Activated CD8-positive, alpha-beta memory T cell treated with anti-CD3 and anti-CD28 coated beads for 36 hours (primary cell): ENCODE results near the gene KRTAP5-1. TPM values are rescaled to one million over a fixed set of nuclear protein-coding genes. Genes with fewer than 3 reads are reported as not detected.

Source experiments
- CTCF ChIA-PET: fragments of 350-600 bp; sonication (Branson Sonifier 250); formaldehyde crosslinking; loops from one replicate; lab custom pipeline; 2021; ENCODE audit warnings: antibody characterized with exemption; lab: Charles Lee
- POLR2A ChIA-PET: fragments of 350-600 bp; sonication (Branson Sonifier 250); formaldehyde crosslinking; loops from one replicate; lab custom pipeline; 2021; ENCODE audit warnings: antibody characterized with exemption; lab: Charles Lee
- total RNA-seq, 2 experiments: library from RNA; stranded (reverse); gene quantifications; one replicate each; pipeline ENCODE4 v1.2.3, GENCODE V29; 2021

Gene KRTAP5-1
- total RNA-seq, 2 experiments from 2014 or later: not detected

DNA sequence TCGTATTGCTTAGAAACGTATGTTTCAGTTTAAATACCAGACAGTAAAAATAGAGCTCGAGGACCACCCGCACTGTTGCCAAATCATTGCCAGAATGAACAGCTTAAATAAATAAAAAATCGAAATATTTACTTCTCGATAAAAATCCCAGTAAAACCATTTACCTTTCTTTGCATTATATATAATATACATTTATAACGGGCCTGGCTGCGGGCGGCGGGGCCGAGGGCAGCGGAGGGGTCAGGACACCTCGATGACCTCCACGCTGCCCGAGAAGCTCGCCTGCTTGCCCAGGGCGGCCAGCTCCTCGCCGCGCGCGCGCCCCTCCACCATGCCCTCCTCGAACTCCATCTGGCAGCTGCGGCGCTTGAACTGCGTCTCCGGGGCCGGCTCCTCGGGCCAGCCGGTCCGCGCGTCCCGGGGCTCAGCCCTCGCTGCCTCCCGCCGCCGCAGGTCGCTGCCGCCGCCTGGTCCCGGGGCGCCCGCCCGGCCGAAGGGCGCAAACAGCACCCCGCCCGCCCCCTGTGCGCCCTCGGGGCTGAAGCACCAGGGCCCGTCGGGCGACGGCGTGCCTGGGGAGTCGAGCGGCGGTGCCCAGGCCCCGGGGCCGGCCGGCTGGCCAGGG is 28.7 kb downstream of the KRTAP5-1 start:
- POLR2A ChIA-PET: no interaction called here
- CTCF ChIA-PET: interaction anchor here (1.5 kb wide), 1 partner anchor 18 kb away, joined by 3 read pairs; no protein-coding TSS in a partner anchor

DNA sequence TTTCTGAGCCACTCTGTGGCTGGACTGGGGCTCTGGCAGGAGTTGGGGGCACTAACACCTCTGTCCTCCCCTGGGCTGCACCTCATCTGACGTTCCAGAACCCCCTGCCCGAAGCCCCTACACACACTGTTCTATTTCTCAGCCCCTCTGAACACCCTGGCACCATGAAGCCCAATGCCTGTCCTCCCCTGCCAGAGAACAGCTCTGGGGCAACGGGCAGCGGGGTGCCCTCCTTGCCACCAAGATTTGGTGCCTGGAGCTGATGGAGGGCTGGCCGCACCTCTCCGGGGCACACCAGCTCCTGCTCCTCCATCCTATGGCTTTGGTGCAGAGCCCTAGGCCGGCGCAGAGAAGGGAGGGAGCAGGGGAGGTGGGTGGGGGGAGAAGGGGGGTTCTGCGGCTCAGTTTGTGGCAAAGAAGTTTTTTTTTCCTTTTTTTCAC is 29.4 kb downstream of the KRTAP5-1 start:
- CTCF ChIA-PET: no interaction called here
- POLR2A ChIA-PET: no interaction called here

DNA sequence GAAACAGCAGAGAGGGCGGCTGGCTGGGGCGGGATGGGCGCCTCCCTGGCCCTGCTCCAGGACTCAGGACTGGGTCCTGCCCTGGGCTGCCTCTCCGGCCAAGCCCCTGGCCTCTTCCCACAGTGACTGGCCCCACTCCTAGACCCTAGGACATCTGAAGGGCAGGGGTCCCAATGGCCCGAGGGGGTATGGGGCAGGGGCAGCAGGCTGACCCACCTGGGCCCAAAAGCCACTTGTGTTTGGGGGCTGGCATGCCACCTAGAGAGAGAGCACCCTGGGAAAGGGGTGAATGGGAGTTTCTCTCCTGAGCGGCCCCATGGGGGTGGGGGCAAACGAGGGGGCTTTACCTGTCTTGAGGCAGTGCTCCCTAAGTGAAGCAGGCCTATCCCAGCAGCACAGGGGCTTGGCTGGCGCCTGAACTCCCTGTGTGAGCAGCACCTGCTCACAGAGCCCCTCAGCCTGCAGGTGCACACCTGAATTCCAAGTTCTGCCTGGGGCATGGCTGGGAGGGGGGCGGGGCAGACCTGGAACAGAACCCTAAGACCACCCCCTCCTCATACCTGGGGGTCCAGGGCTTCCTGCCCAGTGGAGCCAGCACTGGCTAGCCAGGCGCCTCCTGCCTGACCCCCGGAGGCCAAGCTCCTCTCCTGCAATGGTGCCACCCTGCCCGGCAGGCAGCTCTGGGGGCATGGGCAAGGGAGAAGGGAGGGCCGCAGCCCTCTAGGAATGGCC is 29.9 kb downstream of the KRTAP5-1 start:
- ChIA-PET POLR2A (no interaction called here), CTCF (no interaction called here)

DNA sequence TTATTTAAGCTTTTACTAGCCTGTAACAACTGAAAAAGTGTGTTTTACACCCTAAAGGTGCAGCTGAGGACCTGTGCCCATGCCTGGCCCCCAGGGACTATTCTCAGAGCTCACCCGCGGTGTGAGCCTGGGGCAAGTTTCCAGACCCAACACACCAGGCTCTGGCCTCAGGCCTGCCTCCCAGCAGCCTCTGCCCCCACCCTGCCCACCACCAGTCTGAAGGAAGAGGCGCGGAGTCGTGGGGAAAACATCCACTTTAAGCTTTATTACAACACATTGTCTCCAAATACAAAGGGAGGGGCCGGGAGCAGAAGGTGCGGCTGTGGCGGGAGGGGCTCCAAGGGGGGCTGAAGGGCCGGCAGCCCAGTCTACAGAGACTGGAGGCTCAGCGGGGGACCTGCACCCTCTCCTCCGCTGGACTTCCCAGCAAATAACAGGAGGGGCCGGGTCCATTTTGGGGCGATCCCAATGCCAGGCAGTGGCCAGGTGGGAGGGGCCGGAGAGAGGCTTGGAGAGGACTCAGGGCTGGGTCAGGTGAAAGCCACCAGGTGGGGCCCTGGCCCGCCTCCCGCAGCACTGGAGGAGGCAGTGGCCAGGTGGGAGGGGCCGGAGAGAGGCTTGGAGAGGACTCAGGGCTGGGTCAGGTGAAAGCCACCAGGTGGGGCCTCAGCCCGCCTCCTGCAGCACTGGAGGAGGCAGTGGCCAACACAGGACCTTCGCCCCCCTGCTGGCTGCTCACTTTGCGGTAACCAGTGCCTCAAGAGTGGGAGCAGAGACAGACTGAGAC is 31.1 kb downstream of the KRTAP5-1 start:
- ChIA-PET CTCF (interaction anchor here (0.8 kb wide), 1 partner anchor 19 kb away, joined by 3 read pairs; no protein-coding TSS in a partner anchor), POLR2A (no interaction called here)

DNA sequence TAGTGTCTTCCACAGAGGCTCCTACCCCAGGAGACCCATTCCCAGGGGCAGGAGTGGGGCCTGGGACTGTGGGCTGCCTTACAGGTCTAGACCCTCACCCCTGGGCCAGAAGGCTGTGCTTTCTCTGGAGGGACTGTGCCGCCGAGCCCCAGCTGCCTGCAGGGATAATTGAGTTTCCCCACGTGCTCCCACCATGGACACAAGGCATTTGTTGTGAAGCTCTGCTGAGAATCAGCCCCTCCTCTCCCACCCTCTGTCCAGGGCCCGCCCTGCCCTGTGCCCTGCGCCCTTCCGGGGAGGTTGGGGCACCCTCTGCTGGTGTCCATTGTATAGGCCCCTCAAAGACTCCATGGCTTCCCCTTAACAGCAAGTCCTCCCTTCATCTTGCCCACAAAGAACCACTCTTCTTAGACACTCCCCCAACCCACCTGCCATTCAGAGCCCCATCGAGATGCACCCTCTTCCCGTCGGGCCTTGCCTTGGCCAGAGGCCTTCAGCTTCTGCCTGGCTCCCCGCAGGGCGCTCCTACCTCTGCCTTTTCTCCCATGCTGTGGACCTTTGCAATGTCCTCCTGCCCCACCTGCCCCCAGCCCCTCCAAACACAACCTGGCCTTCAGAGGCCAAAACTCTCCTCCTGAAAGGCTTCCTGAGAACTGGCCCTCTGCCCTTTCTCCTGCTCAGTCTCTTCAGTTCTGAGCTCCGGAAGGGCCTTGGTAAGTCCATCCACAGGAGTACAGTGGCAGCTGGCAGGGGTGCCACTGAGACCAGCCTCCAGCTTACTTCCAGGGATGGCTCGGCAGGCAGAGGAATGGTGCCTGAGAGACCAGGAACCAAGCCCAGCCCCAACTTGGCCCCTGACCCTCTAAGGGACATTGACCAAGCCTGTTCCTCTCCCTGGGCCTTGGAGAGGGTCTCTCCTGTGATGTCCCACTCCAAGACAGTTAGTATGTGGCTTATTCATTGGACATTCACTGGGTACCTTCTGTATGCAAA is 35.4 kb downstream of the KRTAP5-1 start:
- ChIA-PET POLR2A (no interaction called here), CTCF (interaction anchor here (4.7 kb wide), 1 partner anchor 26 kb away, joined by 79 read pairs; the partner anchor contains the start of gene DUSP8)

DNA sequence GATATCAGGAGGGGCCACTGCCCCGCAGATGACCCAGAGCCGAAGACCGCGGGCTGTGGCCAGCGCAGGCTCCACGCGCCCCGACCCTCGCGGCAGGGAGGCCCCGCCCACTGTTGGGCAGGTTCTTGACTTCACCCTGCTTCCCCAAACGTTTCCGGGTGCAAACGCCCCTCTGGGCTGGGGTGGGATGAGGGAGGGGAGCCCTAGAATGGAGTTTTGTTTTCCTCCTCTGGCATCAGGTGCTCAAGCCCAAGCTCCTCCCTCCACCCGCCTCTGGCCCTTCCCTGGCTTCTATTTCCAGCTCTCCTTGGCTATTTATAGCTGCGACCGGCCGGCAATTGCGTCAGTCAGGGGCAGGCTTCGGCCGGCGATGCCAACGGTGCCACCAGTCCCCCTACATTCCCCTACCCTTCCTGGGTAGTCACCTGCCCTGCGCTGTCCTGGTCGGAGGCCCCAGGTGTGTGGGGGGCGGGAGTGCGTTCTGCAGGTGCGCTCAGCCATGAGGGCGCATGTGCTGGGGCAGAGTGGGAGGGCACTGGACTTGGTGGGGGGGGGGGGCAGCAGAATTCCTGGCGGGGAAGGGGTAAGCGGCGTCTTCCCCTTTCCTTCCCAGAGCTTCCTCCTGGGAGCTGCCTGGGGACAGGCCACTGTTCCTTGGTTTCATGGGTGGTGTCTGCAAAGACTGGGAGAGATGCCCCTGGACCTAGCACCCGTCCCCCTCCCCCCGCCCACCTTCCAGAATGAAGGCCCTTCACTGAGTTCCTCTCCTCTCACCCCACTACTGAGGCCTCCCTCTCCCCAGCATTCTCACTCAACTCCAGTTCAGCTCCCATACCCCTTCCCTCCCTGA is 36.6 kb downstream of the KRTAP5-1 start:
- POLR2A ChIA-PET: interaction anchor here (1.2 kb wide), 1 partner anchor 24 kb away, joined by 3 read pairs; the partner anchor contains the start of gene DUSP8
- CTCF ChIA-PET: interaction anchor here (2.6 to 4.7 kb wide), 2 partner anchors 27 to 80 kb away, joined by 19 to 79 read pairs; partner anchors contain the start of genes DUSP8 and KRTAP5-5

DNA sequence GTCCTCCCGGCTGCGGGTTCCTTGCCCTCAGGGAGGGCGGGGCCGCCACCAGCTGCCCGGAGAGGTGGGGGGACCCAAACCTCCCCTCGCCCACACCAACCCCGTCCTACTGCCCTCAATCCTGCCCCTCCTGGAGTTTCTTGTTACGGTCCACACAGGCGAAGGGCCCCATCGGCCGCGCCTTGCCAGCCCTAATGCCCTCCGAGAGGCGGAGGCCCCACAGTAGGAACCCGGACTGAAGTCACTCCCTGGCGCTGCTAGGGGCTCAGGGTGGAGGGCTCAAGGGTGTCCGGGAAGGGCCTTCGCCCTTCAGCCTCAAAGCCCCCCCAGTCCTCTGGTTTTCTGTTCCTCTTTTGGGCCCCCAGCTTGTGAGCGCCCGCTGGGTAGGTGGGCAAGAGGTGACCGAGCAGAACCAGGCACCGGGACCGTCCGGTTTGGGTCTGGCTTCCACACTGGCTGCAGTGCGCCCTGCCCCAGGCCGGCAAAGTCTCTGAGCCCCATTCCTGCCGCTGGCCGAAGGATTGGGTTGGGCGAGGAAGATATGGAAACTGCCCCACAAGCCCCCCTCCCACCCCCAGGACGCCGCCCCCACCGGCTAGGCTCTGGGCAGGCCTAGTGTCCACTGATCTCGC is 37.5 kb downstream of the KRTAP5-1 start:
- CTCF ChIA-PET: interaction anchor here (1.0 to 4.7 kb wide), 8 partner anchors 10 to 91 kb away, joined by 4 to 79 read pairs (median 4); partner anchors contain the start of genes DUSP8 and KRTAP5-5

DNA sequence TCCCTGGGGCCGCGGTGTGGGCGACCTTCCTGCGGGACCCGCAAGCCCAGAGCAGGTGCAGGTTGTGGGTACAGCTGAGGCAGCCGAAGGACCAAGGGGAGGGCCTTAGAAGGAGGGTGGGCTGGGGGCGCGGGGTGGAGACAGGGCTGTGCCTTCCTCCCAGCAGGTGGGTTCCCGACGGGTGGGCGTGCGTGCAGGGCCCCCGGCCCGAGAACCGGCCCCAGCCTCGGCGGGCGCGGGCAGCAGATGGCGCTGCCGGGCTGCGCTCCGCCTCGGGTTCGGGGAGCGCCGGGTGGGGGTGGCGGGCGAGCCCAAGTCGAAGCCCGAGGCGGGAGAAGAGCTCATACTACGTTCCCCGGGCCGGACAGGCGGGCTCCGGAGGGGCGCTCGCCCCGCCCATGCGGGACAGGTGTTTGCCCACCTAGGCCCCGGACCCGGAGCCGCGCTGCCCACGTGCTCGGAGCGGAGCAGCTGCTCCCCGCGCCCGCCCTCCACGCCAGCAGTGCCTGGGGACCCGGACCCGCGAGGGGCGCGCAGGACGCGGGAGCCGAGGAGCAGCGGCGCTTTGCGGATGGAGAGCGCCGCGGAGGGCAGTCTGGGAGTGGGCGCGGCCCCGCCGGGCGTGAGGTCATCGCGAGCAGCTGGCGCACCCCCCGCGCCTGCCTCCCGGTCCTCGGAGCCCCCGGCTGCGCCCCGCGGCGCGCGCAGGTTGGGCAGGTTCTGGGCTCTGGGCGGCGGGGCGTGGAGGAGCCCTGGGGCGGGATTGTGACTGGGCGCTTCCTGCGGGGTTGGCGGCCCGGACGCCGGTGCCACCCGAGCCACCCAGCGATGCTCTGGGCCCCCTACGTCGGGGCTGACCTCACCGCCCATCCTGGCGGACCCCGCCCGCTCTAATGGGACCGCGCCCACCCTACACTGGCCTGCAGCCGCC is 38.3 kb downstream of the KRTAP5-1 start:
- ChIA-PET POLR2A (interaction anchor here (0.9 to 1.2 kb wide), 2 partner anchors 25 to 27 kb away, joined by 3 to 5 read pairs; partner anchors contain the start of gene DUSP8), CTCF (interaction anchor here (0.6 to 4.7 kb wide), 17 partner anchors 9 to 617 kb away, joined by 3 to 79 read pairs (median 5); partner anchors contain the start of genes DUSP8 and KRTAP5-5)

More for the DNA sequence above, 37.5 kb downstream of the KRTAP5-1 start:
- POLR2A ChIA-PET: interaction anchor here (1.2 kb wide), 1 partner anchor 25 kb away, joined by 3 read pairs; the partner anchor contains the start of gene DUSP8

DNA sequence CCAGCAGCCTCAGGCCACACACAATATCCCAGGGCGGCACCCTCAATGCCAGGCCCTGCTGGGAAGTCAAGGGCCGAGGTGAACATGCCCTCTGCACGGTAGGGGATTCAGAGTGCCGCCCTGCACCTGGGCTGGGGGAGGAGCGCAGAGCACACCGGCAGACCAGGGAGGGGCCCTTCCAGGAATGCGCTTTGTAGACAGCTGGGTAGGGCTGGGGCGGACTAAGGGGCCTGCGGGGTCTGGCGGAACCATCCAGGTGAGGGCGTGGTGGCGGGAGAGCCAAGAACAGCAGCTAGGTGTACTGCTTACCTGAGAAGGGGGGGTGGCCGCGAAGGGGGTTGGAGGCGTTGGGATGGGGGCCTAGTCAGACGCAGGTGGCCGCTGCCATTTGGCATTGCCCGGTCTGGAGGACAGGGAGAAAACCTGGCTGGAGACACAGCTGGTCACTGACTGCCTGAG is 39.0 kb downstream of the KRTAP5-1 start:
- ChIA-PET POLR2A (interaction anchor here (0.9 kb wide), 1 partner anchor 27 kb away, joined by 5 read pairs; no protein-coding TSS in a partner anchor), CTCF (interaction anchor here (0.6 to 4.7 kb wide), 18 partner anchors 8 to 616 kb away, joined by 3 to 79 read pairs (median 5); partner anchors contain the start of genes DUSP8 and KRTAP5-5)

DNA sequence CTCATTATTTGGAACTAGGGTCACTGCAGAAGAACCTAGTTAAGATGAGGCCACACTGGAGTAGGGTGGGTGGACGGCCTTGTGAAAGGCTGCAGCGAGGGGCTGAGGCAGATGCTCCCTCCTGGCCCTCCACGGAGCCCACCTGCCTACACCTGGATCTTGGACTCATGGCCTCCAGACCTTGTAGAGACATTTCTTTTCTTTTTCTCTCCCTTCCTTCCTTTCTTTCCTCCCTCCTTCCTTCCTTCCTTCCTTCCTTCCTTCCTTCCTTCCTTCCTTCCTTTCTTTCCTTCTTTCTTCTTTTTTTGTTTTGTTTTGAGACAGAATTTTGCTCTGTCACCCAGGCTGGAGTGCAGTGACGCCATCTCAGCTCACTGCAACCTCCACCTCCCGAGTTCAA is 39.7 kb downstream of the KRTAP5-1 start:
- ChIA-PET POLR2A (no interaction called here), CTCF (interaction anchor here (0.7 kb wide), 2 partner anchors 16 to 255 kb away, joined by 3 to 5 read pairs; no protein-coding TSS in a partner anchor)

DNA sequence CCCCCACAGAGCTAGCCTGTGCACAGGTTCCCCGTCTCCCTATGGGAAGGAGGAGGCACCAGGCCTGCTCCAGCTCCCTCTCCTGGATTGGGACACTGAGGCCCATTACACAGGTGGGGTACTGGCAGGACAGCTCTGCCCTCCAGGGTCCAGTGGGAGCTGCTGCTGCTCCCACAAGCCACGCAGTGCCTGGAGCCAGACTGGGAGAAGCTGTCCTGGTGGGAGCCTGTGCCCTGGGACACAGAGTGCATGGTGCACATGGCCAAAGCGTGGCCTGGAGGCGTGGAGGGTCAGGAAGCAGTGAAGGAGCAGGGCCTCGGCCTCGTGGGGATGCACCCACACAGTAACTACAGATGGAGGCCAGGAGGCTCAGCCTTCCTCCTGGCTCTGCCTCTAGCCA is 40.5 kb downstream of the KRTAP5-1 start:
- ChIA-PET POLR2A (interaction anchor here (0.6 kb wide), 1 partner anchor 29 kb away, joined by 3 read pairs; no protein-coding TSS in a partner anchor), CTCF (interaction anchor here (0.9 kb wide), 1 partner anchor 30 kb away, joined by 3 read pairs; no protein-coding TSS in a partner anchor)

DNA sequence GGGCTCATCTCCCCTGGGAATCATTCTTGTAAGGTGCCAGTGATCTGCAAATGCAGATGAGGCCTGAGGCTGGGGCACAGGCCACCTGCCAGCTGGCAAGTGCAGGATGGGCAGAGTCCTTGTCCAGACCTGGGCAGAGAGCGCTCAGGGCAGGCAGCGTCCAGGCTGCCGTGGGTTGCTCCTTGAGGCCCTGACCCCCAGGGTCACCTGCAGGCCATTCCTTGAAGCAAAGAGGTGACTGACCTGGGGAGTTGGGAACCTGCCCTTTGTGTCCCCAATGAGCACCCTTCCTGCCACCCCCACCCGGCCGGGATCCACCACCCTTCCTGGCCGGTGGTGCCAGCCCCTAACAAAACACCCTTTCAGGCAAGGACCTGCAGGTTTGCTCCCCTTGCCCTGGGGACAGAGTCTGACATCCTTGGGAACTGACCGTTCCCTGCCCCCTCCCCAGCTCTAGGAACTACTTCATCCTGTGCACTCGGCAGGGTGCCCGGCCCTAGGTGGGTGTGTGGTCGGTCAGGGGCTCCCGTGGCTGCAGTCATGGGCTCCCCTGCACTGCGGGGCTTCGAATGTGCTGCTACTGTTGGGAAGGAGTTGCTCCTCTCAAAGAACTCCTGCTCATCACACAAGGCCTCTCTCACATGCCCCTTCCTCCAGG is 41.3 kb downstream of the KRTAP5-1 start:
- ChIA-PET CTCF (no interaction called here), POLR2A (no interaction called here)

DNA sequence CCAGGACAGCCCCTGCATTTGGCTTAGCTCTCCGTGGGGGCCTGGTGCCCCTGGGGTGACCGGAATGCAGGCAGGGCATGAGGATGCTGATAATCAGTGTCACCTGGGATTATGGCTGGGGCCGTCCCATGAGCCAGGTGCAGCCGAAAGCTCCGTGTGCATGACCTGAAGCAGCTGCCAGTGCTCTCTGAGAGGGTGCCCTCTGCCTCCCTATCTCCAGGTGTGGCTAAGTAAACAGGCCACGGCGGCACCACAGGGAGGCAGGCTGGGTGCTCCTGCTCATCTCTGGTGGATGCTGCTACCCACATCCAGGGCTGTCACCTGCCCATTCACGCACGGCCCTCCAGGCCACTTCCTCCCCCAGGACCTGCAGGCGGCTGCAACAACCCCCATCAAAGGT is 42.8 kb downstream of the KRTAP5-1 start:
- ChIA-PET POLR2A (no interaction called here), CTCF (no interaction called here)

DNA sequence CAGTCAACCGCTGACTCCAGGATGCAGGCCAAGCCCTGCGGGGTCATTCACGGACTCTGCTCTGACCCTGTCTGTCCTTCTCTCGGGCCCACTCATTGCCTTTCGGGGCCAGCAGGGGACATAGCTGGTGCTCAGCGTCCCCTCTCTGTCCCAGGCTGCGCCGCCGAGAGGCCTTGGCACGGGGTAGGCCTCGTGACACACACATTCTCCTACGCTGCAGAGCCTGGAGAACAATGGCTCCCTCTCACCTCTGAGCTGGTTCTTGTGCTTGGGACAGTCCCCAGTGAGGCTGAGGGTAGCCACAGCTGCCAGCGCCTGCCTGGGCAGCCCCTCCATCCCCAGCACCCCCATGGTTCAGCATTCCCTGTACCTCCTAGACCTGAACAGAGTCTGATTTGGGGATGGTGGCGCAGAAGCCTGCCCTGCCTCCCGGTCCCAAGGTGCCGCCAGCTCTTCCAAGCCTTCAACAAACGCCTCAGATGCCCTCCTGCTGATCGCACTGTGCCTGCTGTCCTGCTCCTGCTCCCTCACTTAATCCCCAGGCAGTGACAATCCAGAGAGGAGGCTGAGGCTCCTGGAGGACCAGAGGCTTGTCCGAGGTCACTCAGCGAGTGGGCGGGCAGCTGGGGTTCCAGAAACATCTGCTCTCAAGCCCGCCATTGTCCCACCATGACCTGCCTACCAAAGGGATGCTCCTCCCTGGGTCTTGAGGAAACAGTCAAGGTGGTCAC is 43.4 kb downstream of the KRTAP5-1 start:
- POLR2A ChIA-PET: no interaction called here
- CTCF ChIA-PET: interaction anchor here (1.2 kb wide), 1 partner anchor 53 kb away, joined by 4 read pairs; no protein-coding TSS in a partner anchor
